H9 (cell line): ENCODE measurements around the gene VWA5A. TPM values are rescaled to one million over a fixed set of nuclear protein-coding genes. Genes with fewer than 3 reads are reported as not detected.

Experiments used
- DNase-seq: peaks from one replicate; pipeline ENCODE4 v3.0.0-alpha.2; 2017
- H2AFZ ChIP-seq: one replicate; pipeline ENCODE4 v1.6.1; 2013; ENCODE audit warnings: mild to moderate bottlenecking, low read length, control low read depth, moderate library complexity
- H2AK5ac ChIP-seq: 2 replicates; pipeline ENCODE4 v1.6.1; 2013; ENCODE audit warnings: low read length, control low read depth, mixed read lengths; ENCODE audit not compliant: insufficient read length
- H2BK120ac ChIP-seq: one replicate; pipeline ENCODE4 v1.6.1; 2013; ENCODE audit warnings: low read depth, mild to moderate bottlenecking, low read length, control low read depth, inconsistent platforms; ENCODE audit not compliant: poor library complexity, severe bottlenecking
- H2BK12ac ChIP-seq: 2 replicates; pipeline ENCODE4 v1.6.1; 2013; ENCODE audit warnings: low read length, control low read depth, mixed read lengths, low read depth; ENCODE audit not compliant: insufficient read length
- H2BK15ac ChIP-seq: 2 replicates; pipeline ENCODE4 v1.6.1; 2013; ENCODE audit warnings: low read depth, low read length, control low read depth
- H2BK20ac ChIP-seq: one replicate; pipeline ENCODE4 v1.6.1; 2013; ENCODE audit warnings: low read depth, mild to moderate bottlenecking, low read length, control low read depth, inconsistent platforms; ENCODE audit not compliant: poor library complexity, severe bottlenecking
- H2BK5ac ChIP-seq: 2 replicates; pipeline ENCODE4 v1.6.1; 2013; ENCODE audit warnings: low read length, control low read depth, mixed read lengths; ENCODE audit not compliant: insufficient read length
- H3K14ac ChIP-seq: 2 replicates; pipeline ENCODE4 v1.6.1; 2013; ENCODE audit warnings: low read length, control low read depth; ENCODE audit not compliant: insufficient read depth
- H3K18ac ChIP-seq: 2 replicates; pipeline ENCODE4 v1.6.1; 2013; ENCODE audit warnings: low read depth, mild to moderate bottlenecking, mixed read lengths, low read length, control low read depth; ENCODE audit not compliant: insufficient read length
- H3K23ac ChIP-seq: 2 replicates; pipeline ENCODE4 v1.6.1; 2013; ENCODE audit warnings: low read length, control low read depth, mixed read lengths, low read depth; ENCODE audit not compliant: insufficient read length
- H3K23me2 ChIP-seq: 2 replicates; pipeline ENCODE4 v1.6.1; 2013; ENCODE audit warnings: low read depth, mild to moderate bottlenecking, mixed read lengths, low read length, control low read depth; ENCODE audit not compliant: insufficient read length, poor library complexity, severe bottlenecking
- H3K27ac ChIP-seq: 2 replicates; pipeline ENCODE4 v1.5.1; 2013; ENCODE audit warnings: low read length, control low read depth, mixed read lengths, low read depth; ENCODE audit not compliant: insufficient read length
- H3K27me3 ChIP-seq: 2 replicates; pipeline ENCODE4 v1.6.1; 2013; ENCODE audit warnings: low read length, control low read depth, inconsistent platforms; ENCODE audit not compliant: insufficient read depth
- H3K4ac ChIP-seq: 2 replicates; pipeline ENCODE4 v1.6.1; 2013; ENCODE audit warnings: low read depth, mild to moderate bottlenecking, control low read depth, inconsistent platforms, low read length, moderate library complexity
- H3K4me1 ChIP-seq: 2 replicates; pipeline ENCODE4 v1.6.1; 2013; ENCODE audit warnings: low read length, control low read depth, inconsistent platforms; ENCODE audit not compliant: insufficient read depth
- H3K4me2 ChIP-seq: 2 replicates; pipeline ENCODE4 v1.6.1; 2013; ENCODE audit warnings: low read length, control low read depth, mixed read lengths; ENCODE audit not compliant: insufficient read length, insufficient read depth
- H3K56ac ChIP-seq: 2 replicates; pipeline ENCODE4 v1.6.1; 2013; ENCODE audit warnings: low read depth, mild to moderate bottlenecking, mixed read lengths, low read length, control low read depth; ENCODE audit not compliant: insufficient read length
- H3K79me1 ChIP-seq: 2 replicates; pipeline ENCODE4 v1.6.1; 2013; ENCODE audit warnings: low read depth, mild to moderate bottlenecking, moderate library complexity, low read length, control low read depth, inconsistent platforms; ENCODE audit not compliant: insufficient read depth, poor library complexity, severe bottlenecking
- H3K79me2 ChIP-seq: 2 replicates; pipeline ENCODE4 v1.6.1; 2013; ENCODE audit warnings: low read length, control low read depth, inconsistent platforms; ENCODE audit not compliant: insufficient read depth
- H3K9ac ChIP-seq: 2 replicates; pipeline ENCODE4 v1.6.1; 2013; ENCODE audit warnings: low read length, control low read depth, mixed read lengths; ENCODE audit not compliant: insufficient read length; ENCODE audit errors: extremely low read depth
- H3K9me3 ChIP-seq: one replicate; pipeline ENCODE4 v1.6.1; 2013; ENCODE audit warnings: low read depth, low read length, inconsistent platforms; ENCODE audit not compliant: control insufficient read depth
- H3T11ph ChIP-seq: one replicate; pipeline ENCODE4 v1.6.1; 2013; ENCODE audit warnings: mild to moderate bottlenecking, low read length, control low read depth, inconsistent platforms
- H4K20me1 ChIP-seq: one replicate; pipeline ENCODE4 v1.6.1; 2013; ENCODE audit not compliant: control insufficient read depth, insufficient read length, insufficient read depth
- H4K5ac ChIP-seq: 2 replicates; pipeline ENCODE4 v1.6.1; 2013; ENCODE audit warnings: low read depth, mild to moderate bottlenecking, mixed read lengths, low read length, control low read depth; ENCODE audit not compliant: insufficient read length
- H4K8ac ChIP-seq: replicated peaks from 2 replicates; pipeline ENCODE4 v1.6.1; 2013; ENCODE audit warnings: low read length, control low read depth, mixed read lengths, low read depth; ENCODE audit not compliant: insufficient read length
- H4K91ac ChIP-seq: 2 replicates; pipeline ENCODE4 v1.6.1; 2013; ENCODE audit warnings: low read depth, mild to moderate bottlenecking, moderate library complexity, mixed read lengths, low read length, control low read depth; ENCODE audit not compliant: insufficient read length
- H3K27ac Mint-ChIP-seq, 3 experiments: 2 replicates in 2 of 3; 3 replicates in 1 of 3; pipeline ENCODE4 v1.8.0; 2020 to 2021; ENCODE audit warnings: mixed read lengths in 3 of 3, mild to moderate bottlenecking in 1 of 3, moderate library complexity in 1 of 3
- H3K27me3 Mint-ChIP-seq: 2 replicates; pipeline ENCODE4 v1.8.0; 2021; ENCODE audit warnings: low read depth, mild to moderate bottlenecking, moderate library complexity, mixed read lengths
- H3K36me3 Mint-ChIP-seq, 3 experiments: 2 replicates in 2 of 3; 3 replicates in 1 of 3; pipeline ENCODE4 v1.8.0; 2020 to 2021; ENCODE audit warnings: low read depth in 3 of 3, mixed read lengths in 3 of 3; ENCODE audit not compliant: insufficient read depth in 1 of 3
- H3K4me1 Mint-ChIP-seq, 2 experiments: 2 replicates each; pipeline ENCODE4 v1.8.0; 2020; ENCODE audit warnings: mixed read lengths in 2 of 2
- H3K4me3 Mint-ChIP-seq, 2 experiments: 2 replicates in 1 of 2; 3 replicates in 1 of 2; pipeline ENCODE4 v1.8.0; 2020 to 2021; ENCODE audit warnings: mild to moderate bottlenecking in 2 of 2, mixed read lengths in 2 of 2, moderate library complexity in 1 of 2
- H3K9me3 Mint-ChIP-seq, 2 experiments: 2 replicates in 1 of 2; 3 replicates in 1 of 2; pipeline ENCODE4 v1.8.0; 2020; ENCODE audit warnings: mild to moderate bottlenecking in 2 of 2, mixed read lengths in 2 of 2, moderate library complexity in 1 of 2
- WGBS: extraction: QIAGEN DNeasy Blood & Tissue Kit; methylation state at CpG from one replicate; pipeline ENCODE4 v1.1.7; 2013; ENCODE audit warnings: missing lambda C conversion rate, low lambda C conversion rate, mixed read lengths; ENCODE audit not compliant: insufficient read length; ENCODE audit errors: extremely low coverage; 5-methylcytosine and 5-hydroxymethylcytosine counted together
- total RNA-seq: library from RNA; stranded (reverse); gene quantifications from 2 replicates; pipeline ENCODE4 v1.2.1, GENCODE V29; 2021
- TF ChIP-seq, protein P1 (sequence below): fragments of 200-600 bp; sonication (generic); conservative IDR thresholded peaks from 3 replicates; pipeline ENCODE4 v1.8.0; 2021; ENCODE audit warnings: antibody characterized with exemption, mild to moderate bottlenecking

Gene VWA5A
- total RNA-seq, 1 experiment from 2014 or later: 15.6 TPM

GRCh38 chr11:124143034-124143433 lies 27.8 kb downstream of the VWA5A start:
- Histone ChIP-seq H3K27ac (no peak overlapping the region), H3K18ac (no peak overlapping the region), H3K27me3 (no peaks in the 10 kb centered on the region), H3K4me2 (no peak overlapping the region), H3K9me3 (no peaks in the 10 kb centered on the region), H2AFZ (no peak overlapping the region), H4K8ac (no peak overlapping the region), H3T11ph (no peak overlapping the region), H2BK20ac (no peak overlapping the region), H3K56ac (no peak overlapping the region), H4K5ac (no peak overlapping the region), H2BK5ac (no peak overlapping the region), H2BK12ac (no peak overlapping the region), H3K4ac (no peak overlapping the region), H3K4me1 (peaks cover 2% of the 10 kb centered on the region; the same call in 1 of the 2 replicates), H2BK15ac (no peak overlapping the region), H4K20me1 (no peaks in the 10 kb centered on the region), H2BK120ac (no peak overlapping the region), H3K23ac (no peak overlapping the region), H3K79me1 (no peaks in the 10 kb centered on the region), H3K14ac (no peak overlapping the region), H2AK5ac (no peak overlapping the region), H3K79me2 (no peaks in the 10 kb centered on the region), H3K23me2 (no peaks in the 10 kb centered on the region), H3K9ac (no peak overlapping the region), H4K91ac (no peak overlapping the region)
- TF ChIP-seq, protein P1, sequence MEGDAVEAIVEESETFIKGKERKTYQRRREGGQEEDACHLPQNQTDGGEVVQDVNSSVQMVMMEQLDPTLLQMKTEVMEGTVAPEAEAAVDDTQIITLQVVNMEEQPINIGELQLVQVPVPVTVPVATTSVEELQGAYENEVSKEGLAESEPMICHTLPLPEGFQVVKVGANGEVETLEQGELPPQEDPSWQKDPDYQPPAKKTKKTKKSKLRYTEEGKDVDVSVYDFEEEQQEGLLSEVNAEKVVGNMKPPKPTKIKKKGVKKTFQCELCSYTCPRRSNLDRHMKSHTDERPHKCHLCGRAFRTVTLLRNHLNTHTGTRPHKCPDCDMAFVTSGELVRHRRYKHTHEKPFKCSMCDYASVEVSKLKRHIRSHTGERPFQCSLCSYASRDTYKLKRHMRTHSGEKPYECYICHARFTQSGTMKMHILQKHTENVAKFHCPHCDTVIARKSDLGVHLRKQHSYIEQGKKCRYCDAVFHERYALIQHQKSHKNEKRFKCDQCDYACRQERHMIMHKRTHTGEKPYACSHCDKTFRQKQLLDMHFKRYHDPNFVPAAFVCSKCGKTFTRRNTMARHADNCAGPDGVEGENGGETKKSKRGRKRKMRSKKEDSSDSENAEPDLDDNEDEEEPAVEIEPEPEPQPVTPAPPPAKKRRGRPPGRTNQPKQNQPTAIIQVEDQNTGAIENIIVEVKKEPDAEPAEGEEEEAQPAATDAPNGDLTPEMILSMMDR: no peak
- Mint-ChIP-seq H3K4me1 (peaks cover 10 to 14% of the 10 kb centered on the region in 2 experiments), H3K36me3 (peaks cover 13 to 30% (median 14%) of the 10 kb centered on the region in 3 experiments), H3K4me3 (no peak overlapping the region), H3K27ac (no peak overlapping the region), H3K27me3 (no peaks in the 10 kb centered on the region), H3K9me3 (peaks cover 11 to 15% of the 10 kb centered on the region in 2 experiments)
- WGBS: no CpG with 5 or more reads among the region's 2 CpGs
- no peak for DNase-seq
